ENCODE measurements around the gene PPP6R3.
"Not testable (repeated sequence)": the region's sequence is repeated elsewhere in the genome, so short reads cannot be mapped to it uniquely, and the experiment has no call there.

Gene PPP6R3

GRCh38 chr11:68454767-68455166 lies 5.8 kb upstream of the PPP6R3 start:
- in situ Hi-C loops (cut with MboI; ENCODE audit: low sequenced_read_pairs): no loop called here

- in situ Hi-C loops (cut with MboI; ENCODE audit: low sequenced_read_pairs): no loop called here
Measured at GRCh38 chr11:68455485-68455884, 5.1 kb upstream of the PPP6R3 start.

GRCh38 chr11:68457216-68457897 lies 3.2 kb upstream of the PPP6R3 start:
- in situ Hi-C loops (cut with MboI; ENCODE audit: low sequenced_read_pairs): no loop called here

- in situ Hi-C loops (cut with MboI; ENCODE audit: low sequenced_read_pairs): no loop called here
Measured at GRCh38 chr11:68457898-68458249, 2.7 kb upstream of the PPP6R3 start.

- in situ Hi-C loops (cut with MboI; ENCODE audit: low sequenced_read_pairs): not testable (repeated sequence)
Measured at GRCh38 chr11:68458340-68458739, 2.2 kb upstream of the PPP6R3 start.

- in situ Hi-C loops (cut with MboI; ENCODE audit: low sequenced_read_pairs): no loop called here
Measured at GRCh38 chr11:68459886-68460740, 439 bp upstream of the PPP6R3 start.

GRCh38 chr11:68461575-68461917 lies 994 bp downstream of the PPP6R3 start:
- in situ Hi-C loops (cut with MboI; ENCODE audit: low sequenced_read_pairs): no loop called here

GRCh38 chr11:68463714-68464113 lies 3.2 kb downstream of the PPP6R3 start:
- in situ Hi-C loops (cut with MboI; ENCODE audit: low sequenced_read_pairs): no loop called here

GRCh38 chr11:68467201-68467834 lies 6.8 kb downstream of the PPP6R3 start:
- in situ Hi-C loops (cut with MboI; ENCODE audit: low sequenced_read_pairs): no loop called here

GRCh38 chr11:68468217-68468828 lies 7.8 kb downstream of the PPP6R3 start:
- in situ Hi-C loops (cut with MboI; ENCODE audit: low sequenced_read_pairs): no loop called here

- in situ Hi-C loops (cut with MboI; ENCODE audit: low sequenced_read_pairs): no loop called here
Measured at GRCh38 chr11:68469122-68469521, 8.6 kb downstream of the PPP6R3 start.

- in situ Hi-C loops (cut with MboI; ENCODE audit: low sequenced_read_pairs): no loop called here
Measured at GRCh38 chr11:68469642-68470041, 9.1 kb downstream of the PPP6R3 start.

GRCh38 chr11:68470304-68470811 lies 9.8 kb downstream of the PPP6R3 start:
- in situ Hi-C loops (cut with MboI; ENCODE audit: low sequenced_read_pairs): no loop called here

- in situ Hi-C loops (cut with MboI; ENCODE audit: low sequenced_read_pairs): no loop called here
Measured at GRCh38 chr11:68471360-68472340, 11.1 kb downstream of the PPP6R3 start.

- in situ Hi-C loops (cut with MboI; ENCODE audit: low sequenced_read_pairs): no loop called here
Measured at GRCh38 chr11:68472778-68473177, 12.2 kb downstream of the PPP6R3 start.

- in situ Hi-C loops (cut with MboI; ENCODE audit: low sequenced_read_pairs): no loop called here
Measured at GRCh38 chr11:68473693-68474092, 13.1 kb downstream of the PPP6R3 start.

- in situ Hi-C loops (cut with MboI; ENCODE audit: low sequenced_read_pairs): not testable (repeated sequence)
Measured at GRCh38 chr11:68475626-68476025, 15.1 kb downstream of the PPP6R3 start.

GRCh38 chr11:68479390-68479789 lies 18.8 kb downstream of the PPP6R3 start:
- in situ Hi-C loops (cut with MboI; ENCODE audit: low sequenced_read_pairs): no loop called here

GRCh38 chr11:68480193-68480592 lies 19.6 kb downstream of the PPP6R3 start:
- in situ Hi-C loops (cut with MboI; ENCODE audit: low sequenced_read_pairs): no loop called here

- in situ Hi-C loops (cut with MboI; ENCODE audit: low sequenced_read_pairs): no loop called here
Measured at GRCh38 chr11:68480852-68481510, 20.4 kb downstream of the PPP6R3 start.

All from HL-60/S4 treated with phorbol 12-myristate 13-acetate at 8.2 ng/mL for 4 days and 3 days (cell line).